GM21423 (cell line): ENCODE data around the gene INHBE.
"Not testable (repeated sequence)": the region's sequence is repeated elsewhere in the genome, so short reads cannot be mapped to it uniquely, and the experiment has no call there.

ENCODE experiments used
- ATAC-seq: cut with Tn5 transposase; IDR thresholded peaks from one replicate; pipeline ENCODE4 v1.9.1; 2021; ENCODE audit warnings: mild to moderate bottlenecking, moderate library complexity; ENCODE audit not compliant: unreplicated experiment

The INHBE gene

GRCh38 chr12:57439762-57440266 lies 15.3 kb upstream of the INHBE start:
- no peak for ATAC-seq

GRCh38 chr12:57441393-57441792 lies 13.7 kb upstream of the INHBE start:
- not testable (repeated sequence) for ATAC-seq

- no peak for ATAC-seq
Observed at GRCh38 chr12:57441846-57442427, 13.2 kb upstream of the INHBE start.

- ATAC-seq: not testable (repeated sequence)
Observed at GRCh38 chr12:57444337-57444736, 10.8 kb upstream of the INHBE start.

- ATAC-seq: no peak
Observed at GRCh38 chr12:57444744-57445143, 10.4 kb upstream of the INHBE start.

- ATAC-seq: no peak
Observed at GRCh38 chr12:57446292-57446960, 8.7 kb upstream of the INHBE start.

- no peak for ATAC-seq
Observed at GRCh38 chr12:57448669-57449068, 6.4 kb upstream of the INHBE start.

- ATAC-seq: no peak
Observed at GRCh38 chr12:57449375-57449774, 5.7 kb upstream of the INHBE start.

GRCh38 chr12:57450057-57450456 lies 5.0 kb upstream of the INHBE start:
- no peak for ATAC-seq

GRCh38 chr12:57451233-57451778 lies 3.8 kb upstream of the INHBE start:
- no peak for ATAC-seq

GRCh38 chr12:57452181-57452936 lies 2.7 kb upstream of the INHBE start:
- no peak for ATAC-seq

- peak; percentile 43 for ATAC-seq
Observed at GRCh38 chr12:57452937-57453509, 2.1 kb upstream of the INHBE start.

- ATAC-seq: no peak
Observed at GRCh38 chr12:57454213-57454565, 918 bp upstream of the INHBE start.

- no peak for ATAC-seq
Observed at GRCh38 chr12:57455374-57456144, 452 bp downstream of the INHBE start.

- ATAC-seq: peak; percentile 25
Observed at GRCh38 chr12:57456145-57456700, 1.1 kb downstream of the INHBE start.

GRCh38 chr12:57456737-57457490 lies 1.8 kb downstream of the INHBE start:
- ATAC-seq: no peak

- ATAC-seq: no peak
Observed at GRCh38 chr12:57458665-57459054, 3.6 kb downstream of the INHBE start.

GRCh38 chr12:57459055-57459749 lies 4.1 kb downstream of the INHBE start:
- peak; percentile 44 for ATAC-seq
